ENCODE results near the gene CLEC18C. TPM values are rescaled to one million over a fixed set of nuclear protein-coding genes. Genes with fewer than 3 reads are reported as not detected.
"Not testable (repeated sequence)": the region's sequence is repeated elsewhere in the genome, so short reads cannot be mapped to it uniquely, and the experiment has no call there.

Gene CLEC18C
- polyA plus RNA-seq, 3 donors = 0.65 TPM; not detected in 2

GRCh38 chr16:70222574-70222973 is 49.0 kb downstream of the CLEC18C start:
- H3K4me2 ChIP-seq (replicated peaks; ENCODE audit: extremely low read depth, low read length, poor library complexity, severe bottlenecking); H4K20me1 ChIP-seq (ENCODE audit: insufficient read depth, low read length); H2AFZ ChIP-seq (ENCODE audit: insufficient read depth, low read depth, low read length, poor library complexity, severe bottlenecking); H3K9me3 ChIP-seq (replicated peaks in 1 of 2; ENCODE audit: control insufficient read depth in 1 of 2, insufficient read depth in 1 of 2, low read length in 2 of 2); H3K79me2 ChIP-seq (ENCODE audit: insufficient read depth, low read length); intact Hi-C loops (cut with micrococcal nuclease); H3K4me3 Mint-ChIP-seq; H3K4me1 Mint-ChIP-seq; DNase-seq; H3K9me3 Mint-ChIP-seq; H3K27me3 Mint-ChIP-seq (ENCODE audit: low read depth in 3 of 3); H3K9ac ChIP-seq (ENCODE audit: insufficient read depth, low read length, poor library complexity, severe bottlenecking); H3K27me3 ChIP-seq (ENCODE audit: control insufficient read depth in 2 of 2, insufficient read depth in 2 of 2, low read length in 2 of 2); H3K4me3 ChIP-seq (replicated peaks in 1 of 3; ENCODE audit: low read depth in 2 of 3, low read length in 3 of 3); H3K4me1 ChIP-seq (ENCODE audit: control insufficient read depth in 1 of 2, insufficient read depth in 2 of 2, low read length in 2 of 2); H3K27ac ChIP-seq (ENCODE audit: low read depth in 1 of 2, low read length in 2 of 2): not testable (repeated sequence)
- WGBS (ENCODE audit: insufficient coverage) = no CpG with 5 or more reads among the region's 2 CpGs
- Mint-ChIP-seq H3K36me3 (peaks cover 48 to 65% of the 10 kb centered on the region in 2 donors), H3K27ac (peak overlapping the region in 1 of 7 donors; percentile 78)
- H3K36me3 ChIP-seq (replicated peaks in 1 of 2; ENCODE audit: control insufficient read depth in 1 of 2, insufficient read depth in 2 of 2, low read length in 2 of 2) = peaks cover 19 to 46% of the 10 kb centered on the region in 2 donors

GRCh38 chr16:70223216-70223615 is 49.6 kb downstream of the CLEC18C start:
- H3K4me3 Mint-ChIP-seq = not testable (repeated sequence)

GRCh38 chr16:70223971-70224513 is 50.5 kb downstream of the CLEC18C start:
- H3K4me3 Mint-ChIP-seq; H3K4me2 ChIP-seq (replicated peaks; ENCODE audit: extremely low read depth, low read length, poor library complexity, severe bottlenecking); H3K79me2 ChIP-seq (ENCODE audit: insufficient read depth, low read length); H3K27me3 Mint-ChIP-seq (ENCODE audit: low read depth in 3 of 3); H3K4me1 ChIP-seq (ENCODE audit: control insufficient read depth in 1 of 2, insufficient read depth in 2 of 2, low read length in 2 of 2); H3K27me3 ChIP-seq (ENCODE audit: control insufficient read depth in 2 of 2, insufficient read depth in 2 of 2, low read length in 2 of 2); H3K9me3 Mint-ChIP-seq; H3K4me3 ChIP-seq (replicated peaks in 1 of 3; ENCODE audit: low read depth in 2 of 3, low read length in 3 of 3); H4K20me1 ChIP-seq (ENCODE audit: insufficient read depth, low read length); intact Hi-C loops (cut with micrococcal nuclease); H3K9ac ChIP-seq (ENCODE audit: insufficient read depth, low read length, poor library complexity, severe bottlenecking); H3K4me1 Mint-ChIP-seq; H2AFZ ChIP-seq (ENCODE audit: insufficient read depth, low read depth, low read length, poor library complexity, severe bottlenecking); DNase-seq; H3K27ac ChIP-seq (ENCODE audit: low read depth in 1 of 2, low read length in 2 of 2); H3K27ac Mint-ChIP-seq; H3K9me3 ChIP-seq (replicated peaks in 1 of 2; ENCODE audit: control insufficient read depth in 1 of 2, insufficient read depth in 1 of 2, low read length in 2 of 2): not testable (repeated sequence)
- peaks cover 52 to 65% of the 10 kb centered on the region in 2 donors for H3K36me3 Mint-ChIP-seq
- peaks cover 19 to 47% of the 10 kb centered on the region in 2 donors for H3K36me3 ChIP-seq (replicated peaks in 1 of 2; ENCODE audit: control insufficient read depth in 1 of 2, insufficient read depth in 2 of 2, low read length in 2 of 2)
- no CpG with 5 or more reads among the region's 3 CpGs for WGBS (ENCODE audit: insufficient coverage)

More at GRCh38 chr16:70223216-70223615, 49.6 kb downstream of the CLEC18C start:
- H3K79me2 ChIP-seq (ENCODE audit: insufficient read depth, low read length); H3K27ac ChIP-seq (ENCODE audit: low read depth in 1 of 2, low read length in 2 of 2); H3K27me3 Mint-ChIP-seq (ENCODE audit: low read depth in 3 of 3); DNase-seq; H4K20me1 ChIP-seq (ENCODE audit: insufficient read depth, low read length); H3K4me3 ChIP-seq (replicated peaks in 1 of 3; ENCODE audit: low read depth in 2 of 3, low read length in 3 of 3); H3K4me1 Mint-ChIP-seq; intact Hi-C loops (cut with micrococcal nuclease); H3K4me2 ChIP-seq (replicated peaks; ENCODE audit: extremely low read depth, low read length, poor library complexity, severe bottlenecking); H3K9me3 Mint-ChIP-seq; H3K9ac ChIP-seq (ENCODE audit: insufficient read depth, low read length, poor library complexity, severe bottlenecking); H2AFZ ChIP-seq (ENCODE audit: insufficient read depth, low read depth, low read length, poor library complexity, severe bottlenecking); H3K4me1 ChIP-seq (ENCODE audit: control insufficient read depth in 1 of 2, insufficient read depth in 2 of 2, low read length in 2 of 2); H3K9me3 ChIP-seq (replicated peaks in 1 of 2; ENCODE audit: control insufficient read depth in 1 of 2, insufficient read depth in 1 of 2, low read length in 2 of 2); H3K27me3 ChIP-seq (ENCODE audit: control insufficient read depth in 2 of 2, insufficient read depth in 2 of 2, low read length in 2 of 2): not testable (repeated sequence)
- peak overlapping the region in 1 of 7 donors; percentile 41 for H3K27ac Mint-ChIP-seq
- peaks cover 20 to 46% of the 10 kb centered on the region in 2 donors for H3K36me3 ChIP-seq (replicated peaks in 1 of 2; ENCODE audit: control insufficient read depth in 1 of 2, insufficient read depth in 2 of 2, low read length in 2 of 2)
- no CpG with 5 or more reads among the region's 2 CpGs for WGBS (ENCODE audit: insufficient coverage)
- H3K36me3 Mint-ChIP-seq = peaks cover 53 to 66% of the 10 kb centered on the region in 2 donors

- WGBS (ENCODE audit: insufficient coverage) = no CpG with 5 or more reads among the region's 24 CpGs
- intact Hi-C loops (cut with micrococcal nuclease); H3K27me3 Mint-ChIP-seq (ENCODE audit: low read depth in 3 of 3): not testable (repeated sequence)
These were observed 51.1 kb downstream of the CLEC18C start for GRCh38 chr16:70224645-70225044.

More at GRCh38 chr16:70224645-70225044, 51.1 kb downstream of the CLEC18C start:
- H3K79me2 ChIP-seq (ENCODE audit: insufficient read depth, low read length); H3K9me3 ChIP-seq (replicated peaks in 1 of 2; ENCODE audit: control insufficient read depth in 1 of 2, insufficient read depth in 1 of 2, low read length in 2 of 2); H3K27ac ChIP-seq (ENCODE audit: low read depth in 1 of 2, low read length in 2 of 2); H3K4me1 Mint-ChIP-seq; H3K4me2 ChIP-seq (replicated peaks; ENCODE audit: extremely low read depth, low read length, poor library complexity, severe bottlenecking); H3K9me3 Mint-ChIP-seq; H3K4me3 ChIP-seq (replicated peaks in 1 of 3; ENCODE audit: low read depth in 2 of 3, low read length in 3 of 3); H2AFZ ChIP-seq (ENCODE audit: insufficient read depth, low read depth, low read length, poor library complexity, severe bottlenecking); H3K9ac ChIP-seq (ENCODE audit: insufficient read depth, low read length, poor library complexity, severe bottlenecking); H4K20me1 ChIP-seq (ENCODE audit: insufficient read depth, low read length); DNase-seq; H3K27me3 ChIP-seq (ENCODE audit: control insufficient read depth in 2 of 2, insufficient read depth in 2 of 2, low read length in 2 of 2); H3K27ac Mint-ChIP-seq; H3K4me1 ChIP-seq (ENCODE audit: control insufficient read depth in 1 of 2, insufficient read depth in 2 of 2, low read length in 2 of 2); H3K4me3 Mint-ChIP-seq: not testable (repeated sequence)
- peaks cover 16 to 44% of the 10 kb centered on the region in 2 donors for H3K36me3 ChIP-seq (replicated peaks in 1 of 2; ENCODE audit: control insufficient read depth in 1 of 2, insufficient read depth in 2 of 2, low read length in 2 of 2)
- H3K36me3 Mint-ChIP-seq = peaks cover 47 to 60% of the 10 kb centered on the region in 2 donors
